Mesothelial cell of epicardium (in vitro differentiated cells): ENCODE data around the gene AIFM2. TPM values are rescaled to one million over a fixed set of nuclear protein-coding genes. Genes with fewer than 3 reads are reported as not detected.

Source experiments
- DNase-seq, 2 experiments: peaks; one replicate each; pipeline ENCODE4 v3.0.0; 2021; ENCODE audit warnings: low spot score in 2 of 2; ENCODE audit not compliant: unreplicated experiment in 2 of 2
- H3K27ac Mint-ChIP-seq: 2 replicates; pipeline ENCODE4 v1.8.0; 2021; ENCODE audit warnings: mixed read lengths
- H3K27me3 Mint-ChIP-seq: 2 replicates; pipeline ENCODE4 v1.8.0; 2021; ENCODE audit warnings: low read depth, mixed read lengths
- H3K36me3 Mint-ChIP-seq: 2 replicates; pipeline ENCODE4 v1.8.0; 2021; ENCODE audit warnings: mixed read lengths
- H3K4me1 Mint-ChIP-seq: 2 replicates; pipeline ENCODE4 v1.8.0; 2021; ENCODE audit warnings: mixed read lengths
- H3K4me3 Mint-ChIP-seq: 2 replicates; pipeline ENCODE4 v1.8.0; 2021; ENCODE audit warnings: mild to moderate bottlenecking, moderate library complexity, mixed read lengths
- H3K9me3 Mint-ChIP-seq: 2 replicates; pipeline ENCODE4 v1.8.0; 2021; ENCODE audit warnings: mixed read lengths
- CTCF ChIP-seq: fragments of 200-600 bp; sonication (generic); IDR thresholded peaks from one replicate; pipeline ENCODE4 v1.5.0; 2021; ENCODE audit warnings: antibody characterized with exemption; ENCODE audit not compliant: unreplicated experiment
- total RNA-seq: library from RNA; stranded (reverse); gene quantifications from 3 replicates; pipeline ENCODE4 v1.2.1, GENCODE V29; 2021

AIFM2 gene
- total RNA-seq, 1 donor from 2014 or later: 10.4 TPM

- no peak for TF ChIP-seq CTCF
- no peaks in the 10 kb centered on the region for H3K4me1 Mint-ChIP-seq
- H3K27ac Mint-ChIP-seq: no peak overlapping the region
- H3K27me3 Mint-ChIP-seq: no peaks in the 10 kb centered on the region
- H3K9me3 Mint-ChIP-seq: no peaks in the 10 kb centered on the region
- no peak overlapping the region for H3K4me3 Mint-ChIP-seq
- no peak for DNase-seq
- H3K36me3 Mint-ChIP-seq: peaks cover 2% of the 10 kb centered on the region
Measured at GRCh38 chr10:70120417-70120816, 12.2 kb downstream of the AIFM2 start.

- no peak overlapping the region for H3K27ac Mint-ChIP-seq
- H3K4me1 Mint-ChIP-seq: no peaks in the 10 kb centered on the region
- no peak for TF ChIP-seq CTCF
- H3K27me3 Mint-ChIP-seq: no peaks in the 10 kb centered on the region
- H3K9me3 Mint-ChIP-seq: no peaks in the 10 kb centered on the region
- H3K4me3 Mint-ChIP-seq: no peak overlapping the region
- DNase-seq: no peak
- peaks cover 2% of the 10 kb centered on the region for H3K36me3 Mint-ChIP-seq
Measured at GRCh38 chr10:70119623-70120022, 13.0 kb downstream of the AIFM2 start.

- Mint-ChIP-seq H3K27me3 (no peaks in the 10 kb centered on the region), H3K9me3 (no peaks in the 10 kb centered on the region), H3K36me3 (peaks cover 2% of the 10 kb centered on the region), H3K4me1 (no peaks in the 10 kb centered on the region), H3K4me3 (no peak overlapping the region), H3K27ac (no peak overlapping the region)
- no peak for DNase-seq
- TF ChIP-seq CTCF: no peak
Measured at GRCh38 chr10:70119197-70119596, 13.4 kb downstream of the AIFM2 start.

GRCh38 chr10:70118196-70118595 is 14.4 kb downstream of the AIFM2 start:
- no peak for TF ChIP-seq CTCF
- H3K4me3 Mint-ChIP-seq: no peak overlapping the region
- DNase-seq: no peak
- H3K4me1 Mint-ChIP-seq: no peaks in the 10 kb centered on the region
- no peaks in the 10 kb centered on the region for H3K27me3 Mint-ChIP-seq
- no peak overlapping the region for H3K27ac Mint-ChIP-seq
- no peaks in the 10 kb centered on the region for H3K9me3 Mint-ChIP-seq
- peaks cover 9% of the 10 kb centered on the region for H3K36me3 Mint-ChIP-seq

- Mint-ChIP-seq H3K9me3 (no peaks in the 10 kb centered on the region), H3K36me3 (peaks cover 12% of the 10 kb centered on the region), H3K4me3 (no peak overlapping the region), H3K27ac (no peak overlapping the region), H3K4me1 (no peaks in the 10 kb centered on the region), H3K27me3 (no peaks in the 10 kb centered on the region)
- no peak for DNase-seq
- no peak for TF ChIP-seq CTCF
Measured at GRCh38 chr10:70117646-70118045, 15.0 kb downstream of the AIFM2 start.
